ENCODE measurements around the gene NACC1. TPM values are rescaled to one million over a fixed set of nuclear protein-coding genes. Genes with fewer than 3 reads are reported as not detected.

The NACC1 gene
- total and polyA plus RNA-seq, 2 of the 13 experiments (the other 11 are each of a cell fraction or from before 2014, with no cell fraction given), result 31.8 to 42.3 TPM

DNA sequence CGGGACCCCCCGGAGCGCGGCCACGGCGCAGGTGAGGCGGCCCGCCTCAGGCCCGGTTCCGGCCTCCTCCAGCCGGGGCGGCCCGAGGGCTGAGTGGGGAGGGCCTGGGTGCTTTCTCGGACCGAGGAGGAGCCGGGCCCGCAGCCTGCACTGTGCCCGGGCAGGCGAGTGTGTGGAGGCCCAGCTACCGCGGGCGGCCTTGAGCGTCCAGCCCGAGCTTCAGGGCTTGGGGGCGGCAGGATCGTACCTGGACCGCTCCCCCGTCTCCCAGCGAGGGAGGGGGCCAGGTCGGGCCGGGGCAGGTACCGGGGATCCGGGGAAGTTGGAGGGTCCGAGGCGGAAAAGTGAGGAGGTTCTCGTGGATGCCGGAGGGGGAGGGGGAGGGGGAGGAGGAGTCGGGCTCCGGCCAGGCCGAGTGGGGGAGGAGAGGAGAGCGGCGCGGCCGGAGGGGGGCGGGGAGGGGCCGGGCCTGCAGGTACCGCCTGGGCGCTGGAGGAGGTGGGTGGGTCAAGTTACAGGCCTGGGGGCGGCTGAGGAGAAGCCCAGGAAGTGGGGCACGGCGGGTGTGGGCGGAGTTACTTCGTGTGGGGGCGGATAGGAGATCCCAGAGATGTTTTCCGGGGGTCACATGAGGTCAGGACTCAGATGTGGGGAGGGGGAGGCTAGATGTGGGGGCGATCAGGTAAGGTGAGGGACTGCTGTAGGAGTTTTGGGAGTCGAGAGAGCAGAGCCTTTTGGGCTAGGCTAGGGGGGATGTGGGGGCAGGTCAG is 545 bp downstream of the NACC1 start (continued):
- TF ChIP-seq, protein P1, sequence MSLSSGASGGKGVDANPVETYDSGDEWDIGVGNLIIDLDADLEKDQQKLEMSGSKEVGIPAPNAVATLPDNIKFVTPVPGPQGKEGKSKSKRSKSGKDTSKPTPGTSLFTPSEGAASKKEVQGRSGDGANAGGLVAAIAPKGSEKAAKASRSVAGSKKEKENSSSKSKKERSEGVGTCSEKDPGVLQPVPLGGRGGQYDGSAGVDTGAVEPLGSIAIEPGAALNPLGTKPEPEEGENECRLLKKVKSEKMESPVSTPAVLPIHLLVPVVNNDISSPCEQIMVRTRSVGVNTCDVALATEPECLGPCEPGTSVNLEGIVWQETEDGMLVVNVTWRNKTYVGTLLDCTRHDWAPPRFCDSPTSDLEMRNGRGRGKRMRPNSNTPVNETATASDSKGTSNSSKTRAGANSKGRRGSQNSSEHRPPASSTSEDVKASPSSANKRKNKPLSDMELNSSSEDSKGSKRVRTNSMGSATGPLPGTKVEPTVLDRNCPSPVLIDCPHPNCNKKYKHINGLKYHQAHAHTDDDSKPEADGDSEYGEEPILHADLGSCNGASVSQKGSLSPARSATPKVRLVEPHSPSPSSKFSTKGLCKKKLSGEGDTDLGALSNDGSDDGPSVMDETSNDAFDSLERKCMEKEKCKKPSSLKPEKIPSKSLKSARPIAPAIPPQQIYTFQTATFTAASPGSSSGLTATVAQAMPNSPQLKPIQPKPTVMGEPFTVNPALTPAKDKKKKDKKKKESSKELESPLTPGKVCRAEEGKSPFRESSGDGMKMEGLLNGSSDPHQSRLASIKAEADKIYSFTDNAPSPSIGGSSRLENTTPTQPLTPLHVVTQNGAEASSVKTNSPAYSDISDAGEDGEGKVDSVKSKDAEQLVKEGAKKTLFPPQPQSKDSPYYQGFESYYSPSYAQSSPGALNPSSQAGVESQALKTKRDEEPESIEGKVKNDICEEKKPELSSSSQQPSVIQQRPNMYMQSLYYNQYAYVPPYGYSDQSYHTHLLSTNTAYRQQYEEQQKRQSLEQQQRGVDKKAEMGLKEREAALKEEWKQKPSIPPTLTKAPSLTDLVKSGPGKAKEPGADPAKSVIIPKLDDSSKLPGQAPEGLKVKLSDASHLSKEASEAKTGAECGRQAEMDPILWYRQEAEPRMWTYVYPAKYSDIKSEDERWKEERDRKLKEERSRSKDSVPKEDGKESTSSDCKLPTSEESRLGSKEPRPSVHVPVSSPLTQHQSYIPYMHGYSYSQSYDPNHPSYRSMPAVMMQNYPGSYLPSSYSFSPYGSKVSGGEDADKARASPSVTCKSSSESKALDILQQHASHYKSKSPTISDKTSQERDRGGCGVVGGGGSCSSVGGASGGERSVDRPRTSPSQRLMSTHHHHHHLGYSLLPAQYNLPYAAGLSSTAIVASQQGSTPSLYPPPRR (CRISPR knock-in tag; IDR thresholded peaks at IDR 0.05; ENCODE audit: borderline replicate concordance), result peak; percentile 44; the same call in 1 of the 2 replicates
- TF ChIP-seq TAF15 (IDR thresholded peaks at IDR 0.05; ENCODE audit: low read depth, low read length, poor library complexity, severe bottlenecking) (no peak), MLXIP (CRISPR knock-in tag; IDR thresholded peaks at IDR 0.05; ENCODE audit: borderline replicate concordance) (peak; percentile 25; the same call in 1 of the 2 replicates), KDM2A (CRISPR knock-in tag; IDR thresholded peaks at IDR 0.05; ENCODE audit: borderline replicate concordance, low read depth) (0 out of 2 replicates have a peak, but pooled peaks have one; percentile 13), SIX4 (CRISPR knock-in tag; IDR thresholded peaks at IDR 0.05) (peak; percentile 81), ZFX (CRISPR knock-in tag; IDR thresholded peaks at IDR 0.05; ENCODE audit: low read depth) (peak; percentile 43; the same call in 1 of the 2 replicates), ZNF816 (CRISPR knock-in tag; IDR thresholded peaks at IDR 0.05; ENCODE audit: borderline replicate concordance) (no peak), SOX6 (IDR thresholded peaks at IDR 0.05) (no peak), SOX6 (CRISPR knock-in tag; IDR thresholded peaks at IDR 0.05) (peak; percentile 31; the same call in 1 of the 2 replicates), BCL3 (CRISPR knock-in tag; IDR thresholded peaks at IDR 0.05) (no peak), ZNF552 (CRISPR knock-in tag; IDR thresholded peaks at IDR 0.05; ENCODE audit: borderline replicate concordance) (no peak), ZNF792 (CRISPR knock-in tag; IDR thresholded peaks at IDR 0.05) (no peak), HCFC1 (IDR thresholded peaks at IDR 0.05; ENCODE audit: low read depth, low read length) (no peak)
- TF ChIP-seq, protein P2, sequence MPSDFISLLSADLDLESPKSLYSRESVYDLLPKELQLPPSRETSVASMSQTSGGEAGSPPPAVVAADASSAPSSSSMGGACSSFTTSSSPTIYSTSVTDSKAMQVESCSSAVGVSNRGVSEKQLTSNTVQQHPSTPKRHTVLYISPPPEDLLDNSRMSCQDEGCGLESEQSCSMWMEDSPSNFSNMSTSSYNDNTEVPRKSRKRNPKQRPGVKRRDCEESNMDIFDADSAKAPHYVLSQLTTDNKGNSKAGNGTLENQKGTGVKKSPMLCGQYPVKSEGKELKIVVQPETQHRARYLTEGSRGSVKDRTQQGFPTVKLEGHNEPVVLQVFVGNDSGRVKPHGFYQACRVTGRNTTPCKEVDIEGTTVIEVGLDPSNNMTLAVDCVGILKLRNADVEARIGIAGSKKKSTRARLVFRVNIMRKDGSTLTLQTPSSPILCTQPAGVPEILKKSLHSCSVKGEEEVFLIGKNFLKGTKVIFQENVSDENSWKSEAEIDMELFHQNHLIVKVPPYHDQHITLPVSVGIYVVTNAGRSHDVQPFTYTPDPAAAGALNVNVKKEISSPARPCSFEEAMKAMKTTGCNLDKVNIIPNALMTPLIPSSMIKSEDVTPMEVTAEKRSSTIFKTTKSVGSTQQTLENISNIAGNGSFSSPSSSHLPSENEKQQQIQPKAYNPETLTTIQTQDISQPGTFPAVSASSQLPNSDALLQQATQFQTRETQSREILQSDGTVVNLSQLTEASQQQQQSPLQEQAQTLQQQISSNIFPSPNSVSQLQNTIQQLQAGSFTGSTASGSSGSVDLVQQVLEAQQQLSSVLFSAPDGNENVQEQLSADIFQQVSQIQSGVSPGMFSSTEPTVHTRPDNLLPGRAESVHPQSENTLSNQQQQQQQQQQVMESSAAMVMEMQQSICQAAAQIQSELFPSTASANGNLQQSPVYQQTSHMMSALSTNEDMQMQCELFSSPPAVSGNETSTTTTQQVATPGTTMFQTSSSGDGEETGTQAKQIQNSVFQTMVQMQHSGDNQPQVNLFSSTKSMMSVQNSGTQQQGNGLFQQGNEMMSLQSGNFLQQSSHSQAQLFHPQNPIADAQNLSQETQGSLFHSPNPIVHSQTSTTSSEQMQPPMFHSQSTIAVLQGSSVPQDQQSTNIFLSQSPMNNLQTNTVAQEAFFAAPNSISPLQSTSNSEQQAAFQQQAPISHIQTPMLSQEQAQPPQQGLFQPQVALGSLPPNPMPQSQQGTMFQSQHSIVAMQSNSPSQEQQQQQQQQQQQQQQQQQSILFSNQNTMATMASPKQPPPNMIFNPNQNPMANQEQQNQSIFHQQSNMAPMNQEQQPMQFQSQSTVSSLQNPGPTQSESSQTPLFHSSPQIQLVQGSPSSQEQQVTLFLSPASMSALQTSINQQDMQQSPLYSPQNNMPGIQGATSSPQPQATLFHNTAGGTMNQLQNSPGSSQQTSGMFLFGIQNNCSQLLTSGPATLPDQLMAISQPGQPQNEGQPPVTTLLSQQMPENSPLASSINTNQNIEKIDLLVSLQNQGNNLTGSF (CRISPR knock-in tag; IDR thresholded peaks at IDR 0.05), result no peak

All from HepG2 (cell line).